Activated naive CD8-positive, alpha-beta T cell treated with anti-CD3 and anti-CD28 coated beads, Interleukin-2, amount 50 U/mL, for 24 hours (primary cell): ENCODE measurements around the gene CADM1.

Experiments
- ATAC-seq: fragments of 150-1000 bp; cut with Tn5 transposase; one replicate; pipeline ENCODE4 v1.10.0; 2021
- DNase-seq: peaks from one replicate; pipeline ENCODE4 v3.0.0; 2021
- H3K27ac Mint-ChIP-seq: one replicate; pipeline ENCODE4 v1.8.0; 2021; ENCODE audit warnings: mild to moderate bottlenecking, mixed read lengths
- H3K27me3 Mint-ChIP-seq: one replicate; pipeline ENCODE4 v1.8.0; 2021; ENCODE audit warnings: mixed read lengths
- H3K36me3 Mint-ChIP-seq: one replicate; pipeline ENCODE4 v1.8.0; 2021; ENCODE audit warnings: low read depth, mixed read lengths
- H3K4me1 Mint-ChIP-seq: one replicate; pipeline ENCODE4 v1.8.0; 2021; ENCODE audit warnings: mixed read lengths
- H3K4me3 Mint-ChIP-seq: one replicate; pipeline ENCODE4 v1.8.0; 2021; ENCODE audit warnings: mild to moderate bottlenecking, moderate library complexity, mixed read lengths
- H3K9me3 Mint-ChIP-seq: one replicate; pipeline ENCODE4 v1.8.0; 2021; ENCODE audit warnings: mixed read lengths

Gene CADM1

DNA sequence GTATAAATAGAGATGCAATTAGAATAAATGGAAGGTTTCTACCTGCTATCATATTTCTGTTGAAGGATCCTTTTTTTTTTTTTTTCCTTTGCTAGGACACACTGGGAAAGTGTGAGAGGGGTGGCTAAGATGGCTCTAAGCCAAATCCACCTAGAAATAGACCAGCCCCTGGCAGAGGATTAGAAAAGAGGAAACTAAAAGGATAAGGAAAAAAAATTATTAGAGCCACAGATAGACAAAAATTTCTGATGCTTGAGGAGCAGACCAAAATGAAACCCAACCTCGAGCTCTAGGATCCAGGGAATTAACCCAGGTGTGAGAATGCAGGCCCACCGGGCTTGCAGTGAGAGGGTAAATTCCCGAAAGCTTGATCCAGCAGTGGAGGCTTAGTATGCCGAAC lies 262.3 kb downstream of the CADM1 start:
- H3K4me1 Mint-ChIP-seq: no peaks in the 10 kb centered on the region
- no peak overlapping the region for H3K4me3 Mint-ChIP-seq
- peaks cover 3% of the 10 kb centered on the region for H3K9me3 Mint-ChIP-seq
- H3K27ac Mint-ChIP-seq: no peak overlapping the region
- H3K27me3 Mint-ChIP-seq: no peaks in the 10 kb centered on the region
- DNase-seq: no peak
- no peaks in the 10 kb centered on the region for H3K36me3 Mint-ChIP-seq
- no peak for ATAC-seq

DNA sequence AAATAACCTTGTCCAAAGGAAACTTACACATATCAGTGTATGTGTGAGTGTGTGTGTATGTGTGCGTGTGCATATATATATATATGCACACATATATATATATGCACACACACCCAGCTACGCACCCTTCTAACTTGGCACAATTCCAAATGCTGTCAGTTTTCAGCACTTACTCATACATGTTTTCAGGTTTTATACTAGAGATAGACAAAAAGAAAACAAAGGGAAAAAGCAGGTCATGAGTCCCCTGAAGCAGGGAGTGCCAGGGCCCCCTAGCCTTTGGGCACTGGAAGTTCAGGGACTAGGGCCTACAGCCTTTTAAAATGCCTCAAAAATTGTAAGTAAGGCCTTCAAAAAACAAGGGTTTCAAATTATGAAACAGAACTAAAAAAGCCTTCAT lies 265.4 kb downstream of the CADM1 start:
- no peak overlapping the region for H3K27ac Mint-ChIP-seq
- no peaks in the 10 kb centered on the region for H3K36me3 Mint-ChIP-seq
- no peak overlapping the region for H3K4me3 Mint-ChIP-seq
- H3K9me3 Mint-ChIP-seq: peaks cover 3% of the 10 kb centered on the region
- H3K4me1 Mint-ChIP-seq: no peaks in the 10 kb centered on the region
- DNase-seq (no peak), ATAC-seq (no peak)
- peaks cover 2% of the 10 kb centered on the region for H3K27me3 Mint-ChIP-seq

DNA sequence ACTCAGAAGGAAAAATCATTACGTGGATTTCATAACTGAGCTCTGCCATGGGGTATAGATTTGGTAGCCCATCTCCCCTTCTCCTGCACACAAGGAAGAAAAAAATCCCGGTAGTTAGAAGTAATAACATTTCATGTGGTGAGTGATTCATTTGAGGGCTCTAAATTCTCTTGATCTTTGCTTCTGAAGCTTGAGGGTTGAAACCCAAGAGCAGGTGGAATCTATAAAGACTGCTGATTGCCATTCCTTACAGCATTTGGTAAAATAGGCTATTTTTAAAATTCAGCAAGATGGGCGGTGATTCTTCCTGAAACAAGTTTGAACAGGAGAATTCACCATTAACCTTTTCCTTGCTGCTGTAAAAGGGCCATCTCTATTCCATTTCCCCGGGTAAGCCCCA lies 266.1 kb downstream of the CADM1 start:
- Mint-ChIP-seq H3K4me3 (no peak overlapping the region), H3K27me3 (peaks cover 2% of the 10 kb centered on the region), H3K36me3 (no peaks in the 10 kb centered on the region), H3K4me1 (no peaks in the 10 kb centered on the region), H3K27ac (no peak overlapping the region), H3K9me3 (peaks cover 3% of the 10 kb centered on the region)
- ATAC-seq (no peak), DNase-seq (no peak)

DNA sequence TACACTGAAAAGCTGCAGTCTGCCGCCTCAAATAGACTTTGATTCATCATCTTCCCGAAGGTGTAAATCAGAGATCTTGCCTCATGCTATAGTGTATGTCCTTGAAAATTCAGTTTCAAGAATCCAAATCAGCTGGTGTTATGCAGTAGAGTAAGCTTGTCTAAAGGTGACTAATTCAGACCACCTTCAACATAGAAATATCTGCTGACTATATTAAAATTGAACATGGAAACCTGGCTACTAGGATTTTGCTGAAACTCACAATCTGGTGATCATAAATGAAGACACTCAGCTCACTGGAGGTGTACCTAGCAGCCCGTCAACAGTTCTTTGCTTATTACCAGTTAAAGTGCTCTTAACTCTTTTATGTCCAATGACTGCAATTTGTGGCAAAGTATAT lies 266.6 kb downstream of the CADM1 start:
- no peak for ATAC-seq
- Mint-ChIP-seq H3K27ac (no peak overlapping the region), H3K4me1 (no peaks in the 10 kb centered on the region), H3K4me3 (no peak overlapping the region), H3K9me3 (peaks cover 3% of the 10 kb centered on the region), H3K27me3 (peaks cover 2% of the 10 kb centered on the region), H3K36me3 (no peaks in the 10 kb centered on the region)
- DNase-seq: no peak

DNA sequence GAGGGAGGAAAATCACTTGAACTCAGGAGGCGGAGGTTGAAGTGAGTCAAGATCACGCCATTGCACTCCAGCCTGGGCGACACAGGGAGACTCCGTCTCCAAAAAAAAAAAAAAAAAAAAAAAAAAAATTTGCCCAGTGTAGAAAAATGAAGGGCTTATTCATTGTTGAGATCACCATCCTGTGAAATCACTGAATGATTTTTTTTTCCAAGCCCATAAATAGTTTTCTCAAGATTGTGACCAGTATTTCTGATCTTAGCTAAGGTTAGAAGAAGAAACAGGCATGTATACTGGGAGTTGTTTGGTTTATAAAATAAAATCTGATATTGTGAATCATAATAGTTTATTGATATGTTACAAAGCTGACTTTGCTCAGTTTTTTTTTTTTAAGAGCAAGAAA lies 269.4 kb downstream of the CADM1 start:
- peaks cover 2% of the 10 kb centered on the region for H3K27me3 Mint-ChIP-seq
- no peak for ATAC-seq

DNA sequence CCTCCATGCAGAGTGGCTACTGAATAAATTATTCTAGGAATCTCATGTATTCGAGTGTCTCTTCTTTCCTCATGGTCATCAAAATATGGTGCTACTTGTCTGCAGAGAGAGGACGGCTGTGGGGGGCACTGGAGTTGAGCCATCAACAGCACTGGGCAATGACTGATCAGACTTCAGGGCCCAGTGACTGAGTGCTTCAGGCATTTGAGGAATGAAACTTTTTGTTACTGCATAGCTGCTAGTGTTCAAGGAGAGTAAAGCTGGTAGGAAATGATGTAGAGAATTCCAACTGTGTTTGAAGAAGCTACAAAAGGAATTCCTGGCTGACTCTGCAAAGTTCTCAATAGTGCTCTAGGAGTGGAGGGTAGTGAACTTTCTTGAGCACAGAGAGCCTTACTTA lies 277.7 kb downstream of the CADM1 start:
- ATAC-seq (no peak), DNase-seq (no peak)
- Mint-ChIP-seq H3K27ac (no peak overlapping the region), H3K4me1 (peaks cover 15% of the 10 kb centered on the region), H3K4me3 (no peak overlapping the region), H3K36me3 (no peaks in the 10 kb centered on the region), H3K9me3 (no peaks in the 10 kb centered on the region), H3K27me3 (no peaks in the 10 kb centered on the region)

More for the DNA sequence above, 269.4 kb downstream of the CADM1 start:
- Mint-ChIP-seq H3K4me1 (no peaks in the 10 kb centered on the region), H3K9me3 (peaks cover 3% of the 10 kb centered on the region), H3K27ac (no peak overlapping the region), H3K36me3 (no peaks in the 10 kb centered on the region), H3K4me3 (no peak overlapping the region)
- DNase-seq: no peak

DNA sequence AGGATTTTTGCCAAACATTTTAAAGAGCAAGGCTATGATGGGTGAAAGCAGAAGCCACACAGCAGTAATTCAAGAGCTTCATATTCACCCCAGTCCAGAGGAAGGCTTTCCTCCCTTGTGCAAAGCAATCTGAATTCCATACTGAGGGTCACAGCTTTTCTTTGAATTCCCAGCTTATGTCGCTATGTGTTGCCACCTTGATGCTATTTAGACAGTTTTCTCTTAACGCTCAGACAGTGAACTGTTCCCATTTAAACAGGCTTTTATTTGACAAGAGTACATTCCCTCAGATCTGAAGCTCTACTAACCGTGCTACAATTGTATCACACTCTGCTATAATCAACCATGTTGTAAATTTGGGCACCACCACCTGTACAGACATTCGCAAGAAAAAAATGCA lies 279.7 kb downstream of the CADM1 start:
- DNase-seq: no peak
- H3K27me3 Mint-ChIP-seq: no peaks in the 10 kb centered on the region
- H3K4me1 Mint-ChIP-seq: peaks cover 15% of the 10 kb centered on the region
- no peaks in the 10 kb centered on the region for H3K36me3 Mint-ChIP-seq
- H3K27ac Mint-ChIP-seq: no peak overlapping the region
- no peak overlapping the region for H3K4me3 Mint-ChIP-seq
- no peaks in the 10 kb centered on the region for H3K9me3 Mint-ChIP-seq
- ATAC-seq: no peak

DNA sequence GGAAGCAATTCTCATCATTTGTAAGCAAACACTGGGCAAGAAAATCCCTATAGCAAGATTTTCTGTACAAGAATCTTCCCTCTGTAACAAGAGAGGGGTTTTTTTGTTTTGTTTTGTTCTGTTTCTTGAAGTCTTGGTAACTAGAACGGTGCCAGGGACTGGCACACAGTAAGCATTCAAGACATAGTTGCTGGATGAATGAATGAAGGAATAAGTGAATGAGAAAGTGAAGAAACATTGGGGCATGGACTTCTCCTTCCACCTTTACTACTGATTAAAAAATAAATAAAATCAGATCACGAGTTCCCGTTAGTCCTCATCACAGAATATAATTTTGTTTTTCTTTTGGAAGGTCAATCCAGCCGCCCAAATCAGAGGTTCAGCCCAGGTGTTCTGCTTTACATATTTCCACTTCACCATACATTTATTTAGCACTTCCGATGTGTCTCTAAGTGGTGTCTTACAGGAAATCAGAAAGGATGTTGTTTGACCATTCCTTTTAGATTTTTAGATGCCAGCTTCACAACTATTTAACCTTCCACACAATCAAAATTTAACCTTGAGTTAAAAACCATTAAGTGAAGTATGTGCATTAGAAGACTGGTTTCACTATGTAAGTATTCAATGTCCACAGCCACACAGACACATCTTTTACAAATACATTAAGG lies 281.2 kb downstream of the CADM1 start:
- no peaks in the 10 kb centered on the region for H3K27me3 Mint-ChIP-seq
- H3K9me3 Mint-ChIP-seq: no peaks in the 10 kb centered on the region
- ATAC-seq (no peak), DNase-seq (no peak)
- H3K4me3 Mint-ChIP-seq: no peak overlapping the region
- peaks cover 15% of the 10 kb centered on the region for H3K4me1 Mint-ChIP-seq
- peak overlapping the region; percentile 12 for H3K27ac Mint-ChIP-seq
- H3K36me3 Mint-ChIP-seq: no peaks in the 10 kb centered on the region

DNA sequence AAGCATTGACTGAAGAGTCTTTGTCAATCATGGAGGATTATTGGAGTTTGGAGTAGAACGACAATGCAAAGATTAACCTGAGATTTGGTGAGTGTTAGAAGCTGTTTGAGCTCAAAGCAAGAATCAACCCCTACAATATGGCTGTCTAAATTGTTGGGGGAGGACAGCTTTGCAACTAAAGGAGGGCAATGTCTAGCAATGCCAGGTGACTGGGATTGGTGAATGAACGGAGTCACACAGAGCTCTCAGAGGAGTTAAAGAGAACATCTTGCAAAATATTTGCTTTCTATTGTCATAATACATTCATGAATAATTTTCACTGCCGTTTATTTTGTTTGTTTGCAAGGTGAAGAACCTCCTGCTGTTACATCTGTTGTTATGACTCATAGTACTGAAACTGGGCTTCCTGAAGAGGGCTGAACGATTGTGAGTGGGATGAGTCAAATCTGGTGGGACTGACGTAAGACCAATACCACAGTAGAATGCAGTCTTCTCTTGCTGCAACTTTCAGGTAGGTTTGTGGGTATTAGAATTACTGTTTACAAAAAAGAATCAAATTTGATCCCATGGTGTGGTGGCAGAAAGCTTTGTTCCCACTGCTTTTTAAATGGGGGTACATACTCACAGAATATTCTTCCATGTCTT lies 281.9 kb downstream of the CADM1 start:
- H3K4me3 Mint-ChIP-seq: no peak overlapping the region
- H3K4me1 Mint-ChIP-seq: peaks cover 17% of the 10 kb centered on the region
- DNase-seq (no peak), ATAC-seq (peak; percentile 78)
- no peaks in the 10 kb centered on the region for H3K36me3 Mint-ChIP-seq
- H3K27ac Mint-ChIP-seq: peak overlapping the region; percentile 12
- H3K9me3 Mint-ChIP-seq: no peaks in the 10 kb centered on the region
- H3K27me3 Mint-ChIP-seq: no peaks in the 10 kb centered on the region

DNA sequence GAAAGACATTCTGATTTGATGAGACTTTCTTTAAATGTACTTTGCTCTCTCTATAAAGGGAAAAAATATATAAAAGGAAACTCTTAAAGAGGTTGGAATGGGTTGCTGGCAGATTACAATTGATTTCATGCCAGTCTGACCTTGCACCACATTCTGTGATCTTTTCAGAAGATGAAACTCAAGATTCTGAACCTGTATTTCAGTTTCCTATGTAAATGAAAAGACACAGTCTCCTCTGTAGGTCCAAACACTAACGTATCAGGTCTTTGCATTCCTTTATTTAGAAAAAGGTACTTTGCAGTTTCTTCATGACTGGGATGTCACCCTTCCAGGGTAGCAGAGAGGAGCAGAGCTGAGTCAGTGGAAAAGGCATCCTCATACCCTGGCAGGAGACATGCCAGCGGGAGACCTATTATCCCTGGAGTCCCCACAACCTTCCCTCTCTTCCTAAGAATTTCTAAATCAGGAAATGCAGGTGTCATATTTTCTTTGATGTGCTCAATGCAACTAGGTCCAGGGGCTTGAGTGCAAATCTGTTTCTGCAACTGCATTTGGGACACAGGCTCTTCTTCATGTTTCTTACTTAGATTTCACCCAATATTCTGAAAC lies 282.6 kb downstream of the CADM1 start:
- no peak overlapping the region for H3K4me3 Mint-ChIP-seq

DNA sequence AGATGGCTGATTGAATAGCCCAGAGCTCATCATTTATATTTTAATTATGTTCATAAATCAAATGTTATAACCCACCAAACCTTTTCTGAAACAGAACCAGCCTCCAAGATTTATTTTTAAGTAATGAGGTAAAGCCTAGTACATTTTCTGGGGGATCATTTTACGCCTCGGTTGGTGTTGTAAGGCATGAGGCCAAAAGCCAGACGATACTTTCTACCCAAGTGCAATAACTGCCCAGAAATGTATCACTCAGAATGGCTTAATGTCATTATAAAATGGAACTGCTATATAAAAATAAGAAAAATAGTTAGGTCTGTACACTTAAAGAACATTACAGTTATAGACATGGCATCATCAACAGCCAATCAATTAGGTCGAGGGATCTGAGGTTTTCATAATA lies 283.3 kb downstream of the CADM1 start:
- Mint-ChIP-seq H3K27ac (no peak overlapping the region), H3K4me1 (peaks cover 17% of the 10 kb centered on the region), H3K4me3 (no peak overlapping the region)

More for the DNA sequence above, 282.6 kb downstream of the CADM1 start:
- no peaks in the 10 kb centered on the region for H3K27me3 Mint-ChIP-seq
- no peaks in the 10 kb centered on the region for H3K9me3 Mint-ChIP-seq
- peaks cover 17% of the 10 kb centered on the region for H3K4me1 Mint-ChIP-seq
- H3K27ac Mint-ChIP-seq: no peak overlapping the region
- ATAC-seq (no peak), DNase-seq (no peak)
- H3K36me3 Mint-ChIP-seq: no peaks in the 10 kb centered on the region

DNA sequence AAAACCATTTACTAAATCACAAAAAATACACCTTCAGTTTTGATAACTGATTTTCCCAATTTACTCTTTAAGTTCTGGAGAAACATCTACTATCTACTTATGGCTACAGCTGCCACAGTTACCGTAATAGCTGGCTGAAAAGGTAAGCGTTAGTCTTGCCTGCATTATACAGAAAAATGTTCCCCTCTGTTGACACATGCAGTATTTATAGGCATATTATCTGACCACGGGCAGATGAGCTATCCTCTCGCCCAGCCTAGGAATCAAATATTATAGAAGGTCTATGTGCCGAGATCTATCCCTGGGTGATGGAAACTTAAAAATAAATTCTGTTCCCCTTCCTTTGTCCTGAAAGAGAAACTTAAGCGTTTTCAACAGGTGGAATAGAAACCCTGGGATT lies 283.8 kb downstream of the CADM1 start:
- peaks cover 17% of the 10 kb centered on the region for H3K4me1 Mint-ChIP-seq
- H3K27ac Mint-ChIP-seq: no peak overlapping the region
- DNase-seq: no peak
- no peaks in the 10 kb centered on the region for H3K9me3 Mint-ChIP-seq
- no peak for ATAC-seq
- no peaks in the 10 kb centered on the region for H3K27me3 Mint-ChIP-seq
- no peak overlapping the region for H3K4me3 Mint-ChIP-seq
- H3K36me3 Mint-ChIP-seq: no peaks in the 10 kb centered on the region

More for the DNA sequence above, 283.3 kb downstream of the CADM1 start:
- H3K9me3 Mint-ChIP-seq: no peaks in the 10 kb centered on the region
- no peaks in the 10 kb centered on the region for H3K27me3 Mint-ChIP-seq
- H3K36me3 Mint-ChIP-seq: no peaks in the 10 kb centered on the region
- ATAC-seq: no peak
- DNase-seq: no peak

DNA sequence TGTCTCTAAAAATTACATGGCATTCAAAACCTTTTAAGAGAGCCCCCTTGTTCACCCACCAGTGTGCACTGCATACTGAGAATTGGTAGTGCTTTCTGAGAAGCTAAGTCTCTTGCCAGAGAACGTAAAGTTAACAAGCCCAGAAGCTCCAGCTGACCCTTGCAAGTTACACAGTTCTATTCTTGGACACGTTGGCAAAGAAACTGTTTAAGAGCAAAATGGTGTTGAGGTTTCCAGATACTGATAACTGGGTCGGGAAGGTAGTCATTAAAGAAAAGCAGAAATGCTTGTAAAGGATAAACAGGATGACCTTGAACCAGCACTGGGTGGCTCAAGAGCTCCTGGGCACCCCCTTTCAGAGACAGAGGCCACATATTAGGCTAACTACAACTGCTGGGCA lies 284.8 kb downstream of the CADM1 start:
- Mint-ChIP-seq H3K4me1 (peaks cover 17% of the 10 kb centered on the region), H3K4me3 (no peak overlapping the region), H3K9me3 (no peaks in the 10 kb centered on the region), H3K27me3 (no peaks in the 10 kb centered on the region), H3K36me3 (no peaks in the 10 kb centered on the region), H3K27ac (no peak overlapping the region)
- ATAC-seq: no peak
- no peak for DNase-seq

DNA sequence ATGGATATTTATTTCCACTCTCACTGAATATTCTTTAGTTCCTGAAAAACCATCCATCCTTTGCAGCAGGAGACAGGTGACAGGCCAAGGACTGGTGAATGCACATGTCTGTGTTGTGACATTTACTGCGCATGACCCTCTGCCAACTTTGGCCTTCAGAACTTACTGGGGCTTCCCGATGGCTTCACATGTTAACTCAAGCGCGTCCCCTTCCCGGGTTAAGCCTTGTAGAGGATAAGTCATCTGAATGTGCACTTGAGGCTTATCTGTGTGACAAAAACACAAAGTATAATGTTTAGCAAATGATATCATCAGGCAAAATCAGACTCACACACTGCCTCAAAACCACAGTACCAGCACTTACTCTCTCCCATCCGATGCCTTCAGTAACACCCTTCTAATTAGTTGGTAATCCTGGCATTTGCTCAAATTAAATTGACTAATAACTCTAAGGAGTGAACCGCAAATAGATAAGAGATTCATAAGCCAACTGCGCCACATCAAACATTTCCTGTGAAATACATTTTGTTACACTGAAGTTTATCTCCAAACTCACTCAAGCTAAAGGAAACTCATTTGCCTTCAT lies 286.4 kb downstream of the CADM1 start:
- ATAC-seq: no peak

More for the DNA sequence above, 286.4 kb downstream of the CADM1 start:
- DNase-seq: no peak
- H3K27ac Mint-ChIP-seq: no peak overlapping the region
- H3K36me3 Mint-ChIP-seq: no peaks in the 10 kb centered on the region
- no peaks in the 10 kb centered on the region for H3K9me3 Mint-ChIP-seq
- no peak overlapping the region for H3K4me3 Mint-ChIP-seq
- no peaks in the 10 kb centered on the region for H3K27me3 Mint-ChIP-seq
- peaks cover 13% of the 10 kb centered on the region for H3K4me1 Mint-ChIP-seq
